ENCODE data around the gene C6orf47. TPM values are rescaled to one million over a fixed set of nuclear protein-coding genes. Genes with fewer than 3 reads are reported as not detected.

The C6orf47 gene
- total RNA-seq, 1 donor from 2014 or later = 23.5 TPM

DNA sequence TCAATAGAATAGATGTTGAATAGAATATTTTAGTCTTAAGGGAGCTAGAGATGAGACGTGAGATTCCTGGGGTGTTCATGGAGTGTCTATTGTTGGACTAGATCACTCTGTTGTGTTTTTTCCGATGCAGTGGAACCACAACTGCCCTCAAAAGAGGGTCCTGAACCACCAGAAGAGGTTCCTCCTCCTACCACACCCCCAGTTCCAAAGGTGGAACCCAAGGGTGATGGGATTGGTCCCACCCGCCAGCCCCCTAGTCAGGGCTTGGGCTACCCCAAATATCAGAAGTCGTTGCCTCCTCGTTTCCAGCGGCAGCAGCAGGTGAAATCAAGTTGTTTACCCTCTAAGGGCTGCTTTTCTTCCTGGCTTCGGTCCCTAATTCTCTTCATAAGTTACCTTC lies 31.6 kb downstream of the C6orf47 start:
- H3K36me3 Mint-ChIP-seq (ENCODE audit: low read depth) = peaks cover 46% of the 10 kb centered on the region
- DNase-seq (ENCODE audit: low read depth, low spot score) = no peak
- peaks cover 3% of the 10 kb centered on the region for H3K4me1 Mint-ChIP-seq
- no peaks in the 10 kb centered on the region for H3K27me3 Mint-ChIP-seq (ENCODE audit: low read depth)
- H3K27ac Mint-ChIP-seq (ENCODE audit: unreplicated experiment) = no peak overlapping the region
- no peaks in the 10 kb centered on the region for H3K9me3 Mint-ChIP-seq
- peak overlapping the region; percentile 21 for H3K4me3 Mint-ChIP-seq
- no peak for TF ChIP-seq CTCF (conservative IDR thresholded peaks at IDR 0.05)

DNA sequence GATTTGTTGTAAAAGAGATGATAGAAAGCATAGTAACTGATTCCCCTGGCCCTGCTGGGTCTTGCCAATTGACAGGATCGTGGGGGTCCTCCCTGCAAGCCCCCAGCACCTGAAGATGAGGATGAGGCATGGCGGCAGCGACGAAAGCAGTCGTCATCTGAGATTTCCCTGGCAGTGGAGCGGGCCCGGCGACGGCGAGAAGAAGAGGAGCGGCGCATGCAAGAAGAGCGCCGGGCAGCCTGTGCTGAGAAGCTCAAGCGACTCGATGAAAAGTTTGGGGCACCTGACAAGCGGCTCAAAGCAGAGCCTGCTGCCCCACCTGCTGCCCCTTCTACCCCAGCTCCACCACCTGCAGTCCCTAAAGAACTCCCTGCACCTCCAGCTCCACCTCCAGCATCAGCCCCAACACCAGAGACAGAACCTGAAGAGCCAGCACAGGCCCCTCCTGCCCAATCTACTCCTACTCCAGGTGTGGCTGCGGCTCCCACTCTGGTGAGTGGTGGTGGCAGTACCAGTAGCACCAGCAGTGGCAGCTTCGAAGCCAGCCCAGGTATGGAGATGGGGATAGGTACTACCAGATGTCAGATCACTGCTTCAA lies 32.8 kb downstream of the C6orf47 start:
- H3K27me3 Mint-ChIP-seq (ENCODE audit: low read depth) = no peaks in the 10 kb centered on the region
- TF ChIP-seq CTCF (conservative IDR thresholded peaks at IDR 0.05) = no peak
- H3K27ac Mint-ChIP-seq (ENCODE audit: unreplicated experiment) = no peak overlapping the region
- H3K4me1 Mint-ChIP-seq = peaks cover 6% of the 10 kb centered on the region
- no peaks in the 10 kb centered on the region for H3K9me3 Mint-ChIP-seq
- peaks cover 50% of the 10 kb centered on the region for H3K36me3 Mint-ChIP-seq (ENCODE audit: low read depth)
- no peak for DNase-seq (ENCODE audit: low read depth, low spot score)
- H3K4me3 Mint-ChIP-seq = peak overlapping the region; percentile 61

- TF ChIP-seq CTCF (conservative IDR thresholded peaks at IDR 0.05) = no peak
- Mint-ChIP-seq H3K9me3 (no peaks in the 10 kb centered on the region), H3K4me1 (peaks cover 14% of the 10 kb centered on the region), H3K27ac (ENCODE audit: unreplicated experiment) (no peak overlapping the region), H3K36me3 (ENCODE audit: low read depth) (peaks cover 55% of the 10 kb centered on the region), H3K27me3 (ENCODE audit: low read depth) (no peaks in the 10 kb centered on the region), H3K4me3 (peak overlapping the region; percentile 56)
- DNase-seq (ENCODE audit: low read depth, low spot score) = no peak
Observed at GRCh38 chr6:31626952-31627351, 33.6 kb downstream of the C6orf47 start.

DNA sequence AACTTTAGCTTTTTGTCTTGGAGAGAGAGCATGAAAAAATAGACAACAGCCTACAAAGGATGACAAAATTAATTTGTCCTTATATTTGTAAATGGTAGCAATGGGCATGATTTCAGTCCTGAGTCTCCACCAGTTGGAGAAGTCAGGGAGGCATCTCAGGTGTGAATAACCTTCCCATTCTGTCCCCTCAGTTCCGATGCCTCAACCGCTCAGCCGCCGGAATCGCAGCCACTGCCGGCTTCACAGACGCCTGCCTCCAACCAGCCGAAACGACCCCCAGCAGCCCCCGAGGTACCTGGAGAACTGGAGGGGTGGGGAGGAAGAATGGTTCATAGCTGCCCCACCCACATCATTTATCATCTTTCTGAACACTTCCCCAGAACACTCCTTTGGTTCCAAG lies 36.5 kb downstream of the C6orf47 start:
- H3K27ac Mint-ChIP-seq (ENCODE audit: unreplicated experiment) = no peak overlapping the region
- peak overlapping the region; percentile 72 for H3K4me3 Mint-ChIP-seq
- H3K9me3 Mint-ChIP-seq = no peaks in the 10 kb centered on the region
- H3K36me3 Mint-ChIP-seq (ENCODE audit: low read depth) = peaks cover 46% of the 10 kb centered on the region
- TF ChIP-seq CTCF (conservative IDR thresholded peaks at IDR 0.05) = no peak
- H3K4me1 Mint-ChIP-seq = peaks cover 31% of the 10 kb centered on the region
- H3K27me3 Mint-ChIP-seq (ENCODE audit: low read depth) = no peaks in the 10 kb centered on the region
- no peak for DNase-seq (ENCODE audit: low read depth, low spot score)

GRCh38 chr6:31622684-31623091 lies 37.9 kb downstream of the C6orf47 start:
- no peak for TF ChIP-seq CTCF (conservative IDR thresholded peaks at IDR 0.05)
- Mint-ChIP-seq H3K27me3 (ENCODE audit: low read depth) (no peaks in the 10 kb centered on the region), H3K27ac (ENCODE audit: unreplicated experiment) (no peak overlapping the region), H3K4me1 (peaks cover 31% of the 10 kb centered on the region), H3K36me3 (ENCODE audit: low read depth) (peaks cover 35% of the 10 kb centered on the region), H3K4me3 (peak overlapping the region; percentile 96), H3K9me3 (no peaks in the 10 kb centered on the region)
- DNase-seq (ENCODE audit: low read depth, low spot score) = no peak

All from neural crest cell (in vitro differentiated cells).